IPS DF 4.7 (cell line): ENCODE data around the gene CCL23.

Source experiments
- DNase-seq: peaks from one replicate; pipeline ENCODE4 v3.0.0-alpha.2; 2013; ENCODE audit warnings: low spot score; ENCODE audit errors: extremely low read depth

The CCL23 gene

DNA sequence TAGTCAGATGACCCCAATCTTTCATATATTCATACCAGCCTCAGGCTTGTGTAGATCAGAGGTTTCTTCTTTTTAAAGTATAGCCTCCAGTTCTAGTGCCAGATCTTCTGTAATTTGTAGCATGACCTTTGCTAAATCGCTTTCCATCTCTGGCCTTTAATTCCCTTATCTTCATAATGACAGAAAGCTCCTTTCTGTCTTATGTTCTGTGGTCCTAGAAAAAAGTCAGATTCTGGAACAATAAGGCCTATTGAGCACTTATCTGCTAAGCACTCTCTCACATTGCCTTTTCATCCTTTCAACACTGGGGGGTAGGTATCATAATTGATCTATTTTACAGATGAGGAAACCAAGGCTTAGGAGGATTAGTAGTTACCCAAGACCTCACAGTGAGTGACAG lies 45.7 kb downstream of the CCL23 start:
- DNase-seq, result no peak

DNA sequence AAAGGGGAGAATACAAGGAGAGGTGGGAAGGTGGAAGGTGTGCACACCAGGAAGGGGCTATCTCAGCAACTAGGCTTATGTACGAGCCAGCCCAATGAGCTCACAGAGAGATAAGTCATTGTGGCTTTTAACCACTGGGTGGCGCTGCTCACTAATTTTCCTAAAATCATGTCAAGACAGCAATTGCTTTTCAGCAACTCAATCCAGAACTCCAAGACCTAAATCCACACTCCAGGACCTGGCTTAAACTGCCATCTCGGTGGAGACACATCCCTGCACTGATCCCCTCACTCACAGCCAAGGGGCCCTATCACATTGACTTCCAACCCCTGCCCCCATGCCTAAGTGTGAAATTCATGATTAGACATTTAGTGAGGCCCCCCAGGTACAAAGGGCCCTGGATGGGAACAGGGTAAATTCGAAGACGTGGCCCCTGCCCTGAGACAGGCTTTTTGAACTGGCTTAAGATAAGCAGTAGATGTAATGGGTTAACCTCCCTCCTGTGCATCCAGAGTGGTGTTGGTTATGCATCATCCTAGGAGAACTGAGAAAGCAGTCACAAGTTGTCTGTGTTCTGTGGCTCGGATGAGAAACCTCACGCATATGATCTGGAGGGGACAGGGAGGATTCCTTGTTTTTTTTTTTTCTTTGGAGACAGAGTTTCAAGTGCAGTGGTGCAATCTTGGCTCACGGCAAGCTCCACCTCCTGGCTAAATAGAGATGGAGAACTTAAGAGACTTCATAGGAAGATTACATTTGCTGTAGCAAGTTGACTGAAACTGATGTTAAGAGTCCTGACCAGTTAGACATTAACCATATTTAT lies 48.0 kb downstream of the CCL23 start:
- DNase-seq, result peak; percentile 56

DNA sequence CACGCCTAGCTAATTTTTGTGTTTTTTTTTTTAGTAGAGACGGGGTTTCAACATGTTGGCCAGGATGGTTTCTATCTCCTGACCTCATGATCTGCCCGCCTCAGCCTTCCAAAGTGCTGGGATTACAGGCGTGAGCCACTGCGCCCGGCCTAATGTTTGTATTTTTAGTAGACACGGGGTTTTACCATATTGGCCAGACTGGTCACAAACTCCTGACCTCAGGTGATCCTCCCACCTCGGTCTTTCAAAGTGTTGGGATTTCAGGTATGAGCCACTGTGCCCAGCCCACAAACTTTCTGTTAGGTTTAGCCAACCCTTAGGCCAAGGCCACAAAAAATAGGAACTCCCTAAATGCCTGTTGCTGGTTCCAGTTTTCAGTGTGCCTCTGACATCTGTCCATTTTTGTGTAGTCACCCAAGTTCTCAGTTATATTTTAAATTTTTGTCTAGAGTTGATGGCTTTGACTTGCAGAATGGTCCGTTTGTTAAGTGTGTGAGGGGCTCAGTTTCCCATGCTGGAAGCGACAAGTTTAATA lies 49.2 kb downstream of the CCL23 start:
- DNase-seq, result no peak

DNA sequence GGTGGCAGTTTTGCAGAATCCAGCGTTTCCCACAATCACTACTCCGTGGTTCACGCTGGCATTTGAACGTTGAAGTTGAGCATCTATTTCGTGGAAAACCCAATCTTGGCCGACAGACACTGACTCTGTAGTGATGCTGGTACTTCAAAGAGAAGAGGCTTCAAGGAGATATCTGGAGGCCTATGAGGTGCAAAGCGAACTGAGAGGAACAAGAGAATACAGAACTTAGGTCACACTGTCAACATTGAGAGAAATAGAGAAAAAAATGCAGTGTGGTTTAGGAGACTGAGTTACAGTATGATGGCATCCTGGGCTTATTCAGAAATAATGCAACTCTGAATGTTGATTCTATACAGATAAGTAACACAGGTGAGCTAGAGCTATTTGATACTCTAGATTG lies 52.5 kb downstream of the CCL23 start:
- DNase-seq, result no peak

DNA sequence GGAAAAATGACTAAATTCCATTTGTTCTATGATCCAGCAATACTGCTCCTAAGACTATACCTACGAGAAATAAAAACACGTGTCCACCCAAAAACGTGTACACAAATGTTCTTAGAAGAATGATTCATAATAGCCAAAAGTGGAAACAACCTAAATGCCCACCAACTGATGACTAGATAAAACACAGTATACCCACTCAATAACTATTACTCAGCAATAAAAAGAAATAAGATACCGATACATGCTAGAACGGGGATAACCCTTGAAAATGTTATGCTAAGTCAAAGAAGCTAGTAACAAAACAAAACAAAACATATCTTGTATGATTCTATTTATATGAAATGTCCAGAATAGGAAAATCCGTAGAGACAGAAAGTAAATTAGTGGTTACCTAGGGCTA lies 54.1 kb downstream of the CCL23 start:
- no peak for DNase-seq
